GM12875 (cell line): ENCODE data around the gene ADGRG7.

Experiments
- H3K4me3 ChIP-seq: one replicate; pipeline ENCODE4 v1.5.1; 2011; ENCODE audit warnings: low read depth, low read length, control low read depth
- TF ChIP-seq, protein P1 (sequence below): IDR thresholded peaks from 2 replicates; pipeline ENCODE4 v1.5.1; 2011; ENCODE audit warnings: low read depth, mild to moderate bottlenecking, control low read depth, inconsistent platforms, low read length, moderate library complexity, borderline replicate concordance; ENCODE audit not compliant: insufficient read depth

Gene ADGRG7

GRCh38 chr3:100609305-100609704, at the start of gene ADGRG7:
ADGRG7 (plus strand) TSS chr3:100609601; CDS start chr3:100609857, 256 bp downstream.
- TF ChIP-seq, protein P1, sequence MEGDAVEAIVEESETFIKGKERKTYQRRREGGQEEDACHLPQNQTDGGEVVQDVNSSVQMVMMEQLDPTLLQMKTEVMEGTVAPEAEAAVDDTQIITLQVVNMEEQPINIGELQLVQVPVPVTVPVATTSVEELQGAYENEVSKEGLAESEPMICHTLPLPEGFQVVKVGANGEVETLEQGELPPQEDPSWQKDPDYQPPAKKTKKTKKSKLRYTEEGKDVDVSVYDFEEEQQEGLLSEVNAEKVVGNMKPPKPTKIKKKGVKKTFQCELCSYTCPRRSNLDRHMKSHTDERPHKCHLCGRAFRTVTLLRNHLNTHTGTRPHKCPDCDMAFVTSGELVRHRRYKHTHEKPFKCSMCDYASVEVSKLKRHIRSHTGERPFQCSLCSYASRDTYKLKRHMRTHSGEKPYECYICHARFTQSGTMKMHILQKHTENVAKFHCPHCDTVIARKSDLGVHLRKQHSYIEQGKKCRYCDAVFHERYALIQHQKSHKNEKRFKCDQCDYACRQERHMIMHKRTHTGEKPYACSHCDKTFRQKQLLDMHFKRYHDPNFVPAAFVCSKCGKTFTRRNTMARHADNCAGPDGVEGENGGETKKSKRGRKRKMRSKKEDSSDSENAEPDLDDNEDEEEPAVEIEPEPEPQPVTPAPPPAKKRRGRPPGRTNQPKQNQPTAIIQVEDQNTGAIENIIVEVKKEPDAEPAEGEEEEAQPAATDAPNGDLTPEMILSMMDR = no peak
- no peak within 1 kb of the TSS for H3K4me3 ChIP-seq

DNA sequence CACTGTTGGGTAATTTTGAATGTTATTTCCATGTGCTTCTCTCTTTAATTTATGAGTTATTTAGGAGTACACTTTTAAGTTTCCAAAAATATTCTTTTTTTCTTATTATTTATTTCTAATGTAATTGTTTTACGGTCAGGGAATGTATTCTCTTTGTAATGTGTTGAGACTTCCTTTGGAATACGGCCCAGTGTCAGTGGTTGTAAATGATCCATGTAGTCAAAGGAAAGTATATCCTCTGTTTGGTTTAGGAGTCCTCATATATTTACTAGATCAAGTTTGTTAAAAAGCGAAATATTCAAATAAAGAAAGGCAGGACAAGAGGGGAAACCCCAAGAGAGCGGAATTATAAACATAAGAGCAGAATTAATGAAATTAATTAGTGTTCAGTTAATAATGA, 49.0 kb upstream of the ADGRG7 start:
- TF ChIP-seq, protein P1 = no peak
- no peak overlapping the region for H3K4me3 ChIP-seq

DNA sequence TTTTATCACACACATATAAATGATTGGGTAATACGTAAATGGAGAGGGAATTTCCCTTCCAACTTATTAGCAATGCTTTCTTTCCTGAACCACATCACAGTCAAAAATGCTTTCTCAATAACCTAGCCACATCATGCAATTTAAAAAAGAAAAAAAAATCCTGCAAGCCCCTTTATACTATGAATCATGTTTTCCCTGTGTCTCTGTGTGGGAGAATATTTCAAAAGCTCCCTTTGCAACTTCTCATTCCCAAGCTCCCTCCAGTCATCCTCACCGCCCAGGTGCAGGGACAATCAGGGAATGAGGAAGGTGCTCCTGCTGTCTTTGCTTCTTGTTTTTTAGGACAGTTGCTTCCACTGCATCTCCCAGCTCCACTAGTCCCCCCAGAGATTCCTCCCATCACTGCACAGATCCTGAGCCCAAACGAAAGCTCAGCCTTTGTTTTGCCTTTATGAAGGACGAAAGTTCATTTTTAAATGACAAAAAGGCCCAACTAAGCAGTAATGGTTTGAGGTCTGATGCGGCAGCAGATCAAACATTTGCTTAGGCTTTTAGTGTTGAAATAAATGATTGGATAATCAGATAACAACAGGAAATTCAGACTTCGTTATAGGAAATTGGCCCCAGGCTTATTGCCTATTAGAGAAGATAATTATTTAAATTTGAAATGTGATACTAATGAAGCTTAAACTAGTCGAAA, 47.8 kb upstream of the ADGRG7 start:
- no peak overlapping the region for H3K4me3 ChIP-seq
- TF ChIP-seq, protein P1 = no peak

- no peak overlapping the region for H3K4me3 ChIP-seq
- TF ChIP-seq, protein P1 = no peak
Measured at GRCh38 chr3:100562224-100562857, 47.1 kb upstream of the ADGRG7 start.

DNA sequence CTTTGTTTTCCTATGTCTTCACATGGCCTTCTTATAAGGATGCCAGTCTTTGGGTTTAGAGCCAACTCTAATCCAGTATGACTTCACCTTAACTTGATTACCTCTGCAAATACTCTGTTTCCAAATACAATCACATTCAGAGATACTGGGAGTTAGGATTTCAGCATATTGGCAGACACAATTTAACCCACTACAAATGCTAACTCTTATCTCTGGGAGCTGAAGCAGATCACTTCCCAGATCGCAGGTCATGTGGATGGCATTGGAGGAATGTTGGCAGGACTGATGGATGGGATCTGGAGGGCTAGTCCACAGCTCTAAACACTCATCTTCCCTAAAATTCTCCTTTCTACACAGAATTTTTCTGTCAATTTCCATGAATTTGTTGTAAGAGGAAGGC, 46.2 kb upstream of the ADGRG7 start:
- TF ChIP-seq, protein P1 = no peak
- H3K4me3 ChIP-seq = no peak overlapping the region

DNA sequence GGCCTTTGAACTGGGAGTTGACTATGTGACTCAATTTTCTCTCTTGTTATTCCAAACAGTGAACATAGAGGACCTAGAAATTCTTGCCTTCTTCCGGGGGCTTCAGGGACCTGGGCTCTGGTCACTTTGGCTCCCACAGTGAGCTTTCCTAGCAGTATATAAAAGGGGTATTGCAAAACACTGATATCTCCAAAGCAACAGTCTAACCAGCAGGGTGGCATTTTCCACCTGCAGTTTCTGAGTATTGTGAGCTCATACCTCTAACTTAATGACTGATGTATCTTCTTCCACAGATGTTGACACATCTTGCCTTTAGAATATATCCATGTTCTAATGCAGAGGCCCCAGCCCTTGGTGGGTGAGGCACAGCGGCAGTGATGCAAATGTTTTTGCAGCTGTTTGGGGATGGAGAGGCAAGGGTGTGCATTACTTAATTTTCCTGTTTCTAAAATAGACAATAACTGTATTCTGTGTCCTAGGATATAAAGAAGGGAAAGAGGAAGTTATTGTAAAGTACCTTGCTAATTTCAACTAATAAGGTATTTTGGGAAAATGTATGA, 45.7 kb upstream of the ADGRG7 start:
- TF ChIP-seq, protein P1 = no peak
- no peak overlapping the region for H3K4me3 ChIP-seq
